Colonic mucosa (tissue), 4 donors: ENCODE results near the gene CD99. TPM values are rescaled to one million over a fixed set of nuclear protein-coding genes. Genes with fewer than 3 reads are reported as not detected.
"Not testable (repeated sequence)": the region's sequence is repeated elsewhere in the genome, so short reads cannot be mapped to it uniquely, and the experiment has no call there.

Experiments
- DNase-seq: peaks from one replicate; pipeline ENCODE4 v3.0.0-alpha.2; 2020
- H3K27ac ChIP-seq: fragments of 200-600 bp; one replicate; pipeline ENCODE4 v1.8.0; 2021
- H3K27me3 ChIP-seq: fragments of 200-600 bp; one replicate; pipeline ENCODE4 v1.8.0; 2021
- H3K36me3 ChIP-seq: fragments of 200-600 bp; one replicate; pipeline ENCODE4 v1.8.0; 2021
- H3K4me1 ChIP-seq: fragments of 200-600 bp; one replicate; pipeline ENCODE4 v1.8.0; 2021; ENCODE audit warnings: mild to moderate bottlenecking
- H3K4me3 ChIP-seq: fragments of 200-600 bp; one replicate; pipeline ENCODE4 v1.8.0; 2021
- H3K9ac ChIP-seq, 2 donors: one replicate each; pipeline ENCODE4 v1.7.0; 2013; ENCODE audit warnings: control low read depth in 2 of 2, low read depth in 2 of 2, low read length in 2 of 2
- H3K9me3 ChIP-seq: fragments of 200-600 bp; one replicate; pipeline ENCODE4 v1.8.0; 2021
- intact Hi-C: fragments of 100-400 bp; cut with DNase I; formaldehyde crosslinking; loops from one replicate; pipeline ENCODE4 v1.14.1; 2022
- total RNA-seq, 2 donors: library from RNA; stranded (reverse); fragmentation: NEBNext Ultra II Directional in 1 of 2; extraction: Animal tissue kit (Norgen Biotek cat#: 25700) in 1 of 2; gene quantifications; one replicate each; pipeline ENCODE4 v1.2.1, GENCODE V29; 2021
- TF ChIP-seq, protein P1 (sequence below): fragments of 200-600 bp; IDR thresholded peaks from one replicate; pipeline ENCODE4 v1.8.0; 2022; ENCODE audit warnings: antibody characterized with exemption, mild to moderate bottlenecking
- donor health status: healthy.
- donor health status: DM: no; HTN: no; CAD: no.
- donor health status: DM: no; HTN: no; CAD: no.

Gene CD99
- total RNA-seq, 2 donors from 2014 or later, result 168 to 202 TPM

DNA sequence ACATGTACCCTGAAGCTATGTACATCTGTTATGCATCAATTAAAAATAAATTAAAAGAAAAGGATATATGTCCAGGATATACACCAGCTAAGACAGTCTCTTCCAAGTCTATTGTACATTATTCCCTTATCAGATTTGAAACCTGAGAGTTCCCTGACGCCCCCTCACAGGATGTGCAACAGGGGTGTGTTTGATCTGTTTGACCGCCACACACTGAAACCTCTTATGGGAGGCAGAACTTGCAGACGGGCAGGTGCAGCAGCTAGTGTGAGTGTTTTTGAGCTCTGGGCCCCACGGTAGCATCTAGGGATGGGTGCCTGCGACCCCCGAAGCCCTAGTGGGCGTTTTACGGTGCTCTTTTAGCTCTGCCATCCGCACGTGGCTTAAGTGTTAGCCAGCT lies 65.5 kb downstream of the CD99 start:
- Histone ChIP-seq H3K27me3 (no peaks in the 10 kb centered on the region), H3K9ac (no peak overlapping the region), H3K4me3 (no peak overlapping the region), H3K27ac (no peak overlapping the region), H3K4me1 (no peaks in the 10 kb centered on the region), H3K9me3 (no peaks in the 10 kb centered on the region), H3K36me3 (no peaks in the 10 kb centered on the region)
- intact Hi-C loops, result no loop called here
- DNase-seq, result no peak
- TF ChIP-seq, protein P1, sequence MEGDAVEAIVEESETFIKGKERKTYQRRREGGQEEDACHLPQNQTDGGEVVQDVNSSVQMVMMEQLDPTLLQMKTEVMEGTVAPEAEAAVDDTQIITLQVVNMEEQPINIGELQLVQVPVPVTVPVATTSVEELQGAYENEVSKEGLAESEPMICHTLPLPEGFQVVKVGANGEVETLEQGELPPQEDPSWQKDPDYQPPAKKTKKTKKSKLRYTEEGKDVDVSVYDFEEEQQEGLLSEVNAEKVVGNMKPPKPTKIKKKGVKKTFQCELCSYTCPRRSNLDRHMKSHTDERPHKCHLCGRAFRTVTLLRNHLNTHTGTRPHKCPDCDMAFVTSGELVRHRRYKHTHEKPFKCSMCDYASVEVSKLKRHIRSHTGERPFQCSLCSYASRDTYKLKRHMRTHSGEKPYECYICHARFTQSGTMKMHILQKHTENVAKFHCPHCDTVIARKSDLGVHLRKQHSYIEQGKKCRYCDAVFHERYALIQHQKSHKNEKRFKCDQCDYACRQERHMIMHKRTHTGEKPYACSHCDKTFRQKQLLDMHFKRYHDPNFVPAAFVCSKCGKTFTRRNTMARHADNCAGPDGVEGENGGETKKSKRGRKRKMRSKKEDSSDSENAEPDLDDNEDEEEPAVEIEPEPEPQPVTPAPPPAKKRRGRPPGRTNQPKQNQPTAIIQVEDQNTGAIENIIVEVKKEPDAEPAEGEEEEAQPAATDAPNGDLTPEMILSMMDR, result no peak

DNA sequence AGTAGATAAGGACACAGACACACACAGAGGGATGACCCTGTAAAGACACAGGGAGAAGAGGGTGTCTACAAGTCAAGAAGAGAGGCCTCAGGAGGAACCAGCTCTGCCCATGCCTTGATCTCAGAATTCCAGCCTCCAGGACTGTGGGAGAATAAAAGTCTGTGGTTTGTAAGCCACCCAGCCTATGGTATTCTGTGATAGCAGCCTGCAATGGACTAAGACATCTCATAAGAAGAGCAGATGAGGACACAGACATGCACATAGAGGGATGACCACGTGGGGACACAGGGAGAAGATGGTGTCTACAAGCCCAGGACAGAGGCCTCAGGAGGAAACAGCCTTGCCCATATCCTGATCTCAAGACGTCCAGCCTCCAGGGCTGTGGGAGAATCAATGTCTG lies 70.2 kb downstream of the CD99 start:
- Histone ChIP-seq H3K4me3 (no peak overlapping the region), H3K27ac (no peak overlapping the region), H3K9ac (no peak overlapping the region), H3K9me3 (no peaks in the 10 kb centered on the region), H3K27me3 (no peaks in the 10 kb centered on the region), H3K36me3 (no peaks in the 10 kb centered on the region), H3K4me1 (no peaks in the 10 kb centered on the region)
- no peak for DNase-seq
- intact Hi-C loops, result no loop called here
- TF ChIP-seq, protein P1, result no peak

DNA sequence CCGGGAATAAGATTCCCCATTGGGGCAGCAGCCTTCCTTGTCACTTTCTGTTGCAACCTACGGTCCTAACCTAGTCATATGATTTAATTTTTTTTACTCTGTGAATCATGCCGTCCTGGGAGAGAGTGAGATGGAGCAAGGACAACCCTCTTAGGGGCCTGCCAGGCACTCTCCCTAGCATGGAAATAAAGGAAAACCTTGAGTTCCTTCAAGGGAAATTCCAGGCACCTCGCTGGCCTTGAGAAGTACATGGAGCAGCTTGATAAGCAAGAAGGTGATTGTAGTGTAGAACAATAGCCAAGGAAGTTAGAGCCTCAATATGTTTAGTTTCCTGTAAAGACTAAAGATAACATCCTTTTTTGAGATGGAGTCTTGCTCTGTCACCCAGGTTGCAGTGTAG lies 71.6 kb downstream of the CD99 start:
- H3K9ac ChIP-seq, H3K4me1 ChIP-seq, H3K4me3 ChIP-seq, H3K27ac ChIP-seq, H3K27me3 ChIP-seq, DNase-seq, H3K9me3 ChIP-seq, intact Hi-C loops, H3K36me3 ChIP-seq: not testable (repeated sequence)

DNA sequence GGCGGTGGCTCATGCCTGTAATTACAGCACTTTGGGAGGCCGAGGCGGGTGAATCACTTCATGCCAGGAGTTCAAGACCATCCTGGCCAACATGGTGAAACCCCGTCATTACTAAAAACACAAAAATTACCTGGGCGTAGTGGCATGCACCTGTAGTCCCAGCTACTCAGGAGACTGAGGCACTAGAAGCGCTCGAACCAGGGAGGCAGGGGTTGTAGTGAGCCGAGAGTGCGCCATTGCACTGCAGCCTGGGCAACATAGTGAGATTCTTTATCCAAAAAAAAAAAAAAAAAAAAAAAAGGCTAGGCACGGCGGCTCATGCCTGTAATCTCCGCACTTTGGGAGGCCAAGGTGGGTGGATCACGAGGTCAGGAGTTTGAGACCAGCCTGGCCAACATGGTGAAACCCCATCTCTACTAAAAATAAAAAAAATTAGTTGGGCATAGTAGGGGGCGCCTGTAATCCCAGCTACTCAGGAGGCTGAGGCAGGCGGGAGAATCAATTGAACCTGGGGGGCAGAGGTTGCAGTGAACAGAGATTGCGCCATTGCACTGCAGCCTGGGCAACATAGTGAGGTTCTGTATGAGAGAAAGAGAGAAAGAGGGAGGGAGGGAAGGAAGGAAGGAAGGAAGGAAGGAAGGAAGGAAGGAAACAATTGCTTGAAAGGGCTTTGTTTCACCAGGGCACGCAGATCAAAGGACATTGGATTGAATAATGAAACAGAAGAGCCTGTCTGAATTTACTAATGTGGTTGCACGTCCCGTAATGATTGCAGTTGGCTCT lies 73.9 kb downstream of the CD99 start:
- H3K4me1 ChIP-seq, H3K9me3 ChIP-seq, H3K4me3 ChIP-seq, H3K27me3 ChIP-seq, intact Hi-C loops, H3K9ac ChIP-seq, H3K36me3 ChIP-seq, H3K27ac ChIP-seq, DNase-seq: not testable (repeated sequence)

DNA sequence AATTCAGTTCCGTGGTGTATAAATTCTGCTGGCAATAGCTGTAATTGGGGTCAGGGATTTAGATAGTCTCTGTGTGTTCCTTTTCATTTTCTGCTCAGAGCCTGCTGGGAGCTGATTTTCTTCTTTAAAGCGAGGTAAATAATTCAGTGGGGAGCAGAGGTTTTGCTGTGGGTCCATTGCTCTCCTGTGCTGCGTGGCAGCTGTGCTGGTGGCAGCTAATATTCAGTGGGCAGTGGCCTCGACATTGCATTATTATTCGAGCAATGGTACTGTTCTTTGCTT lies 74.4 kb downstream of the CD99 start:
- Histone ChIP-seq H3K36me3 (no peaks in the 10 kb centered on the region), H3K27me3 (no peaks in the 10 kb centered on the region), H3K4me1 (no peaks in the 10 kb centered on the region), H3K27ac (no peak overlapping the region), H3K9ac (no peak overlapping the region), H3K9me3 (no peaks in the 10 kb centered on the region), H3K4me3 (no peak overlapping the region)
- TF ChIP-seq, protein P1, result no peak
- intact Hi-C loops, result no loop called here
- DNase-seq, result no peak

DNA sequence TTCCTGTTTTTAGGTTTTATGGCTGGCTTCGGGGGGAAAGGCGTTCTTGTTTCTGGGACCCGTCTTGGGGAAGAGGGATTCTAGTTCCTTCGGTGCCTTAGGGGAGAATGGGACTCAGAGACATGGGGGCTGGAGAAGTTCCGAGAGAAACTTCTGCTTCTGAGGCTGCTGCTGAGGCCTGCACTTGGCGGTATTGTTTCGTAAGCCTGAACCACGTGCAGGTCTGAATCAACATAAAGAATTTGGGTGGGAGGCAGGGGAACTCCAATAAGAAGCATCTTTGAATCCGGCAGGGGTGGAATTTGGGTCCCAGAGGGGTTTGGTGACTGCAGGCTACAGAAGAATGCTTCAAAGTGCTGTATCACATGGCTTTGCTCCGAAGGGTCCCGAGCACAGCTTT lies 75.8 kb downstream of the CD99 start:
- intact Hi-C loops, result no loop called here
- Histone ChIP-seq H3K9me3 (no peaks in the 10 kb centered on the region), H3K27me3 (no peaks in the 10 kb centered on the region), H3K4me1 (no peaks in the 10 kb centered on the region), H3K4me3 (no peak overlapping the region), H3K27ac (no peak overlapping the region), H3K9ac (no peak overlapping the region), H3K36me3 (no peaks in the 10 kb centered on the region)
- no peak for DNase-seq
- TF ChIP-seq, protein P1, result no peak
